LNCaP clone FGC (cell line): ENCODE measurements around the gene KCNQ2.

ENCODE experiments used
- DNase-seq: peaks from one replicate; pipeline ENCODE4 v3.0.0-alpha.2; 2011; ENCODE audit warnings: low read depth
- H3K4me3 ChIP-seq: 2 replicates; pipeline ENCODE4 v1.5.1; 2011; ENCODE audit warnings: mild to moderate bottlenecking, low read depth, low read length, control low read depth
- CTCF ChIP-seq: IDR thresholded peaks from 2 replicates; pipeline ENCODE4 v1.5.1; 2012; ENCODE audit warnings: mild to moderate bottlenecking; ENCODE audit not compliant: control insufficient read depth, insufficient read depth; ENCODE audit errors: extremely low read depth

KCNQ2 gene

GRCh38 chr20:63465380-63466249 is 6.8 kb downstream of the KCNQ2 start:
- no peak for DNase-seq
- no peak for TF ChIP-seq CTCF

GRCh38 chr20:63464289-63464635 is 8.2 kb downstream of the KCNQ2 start:
- DNase-seq = no peak
- no peak for TF ChIP-seq CTCF
- no peak overlapping the region for H3K4me3 ChIP-seq

More at GRCh38 chr20:63465380-63466249, 6.8 kb downstream of the KCNQ2 start:
- H3K4me3 ChIP-seq = no peak overlapping the region

- no peak for DNase-seq
- TF ChIP-seq CTCF = no peak
- H3K4me3 ChIP-seq = no peak overlapping the region
Observed at GRCh38 chr20:63463400-63464288, 8.8 kb downstream of the KCNQ2 start.

GRCh38 chr20:63462244-63462643 is 10.2 kb downstream of the KCNQ2 start:
- DNase-seq = no peak
- no peak for TF ChIP-seq CTCF
- H3K4me3 ChIP-seq = no peak overlapping the region

GRCh38 chr20:63461104-63461763 is 11.2 kb downstream of the KCNQ2 start:
- no peak overlapping the region for H3K4me3 ChIP-seq
- DNase-seq = no peak
- TF ChIP-seq CTCF = no peak

GRCh38 chr20:63459070-63459380 is 13.4 kb downstream of the KCNQ2 start:
- no peak for DNase-seq
- H3K4me3 ChIP-seq = no peak overlapping the region
- TF ChIP-seq CTCF = no peak
